Measurements from ENCODE around the gene RPP30.
A peak's percentile ranks its signal among the peaks of the same experiment; 100 is the strongest.

Gene RPP30

GRCh38 chr10:90871766-90872647 lies at the start of gene RPP30:
Gene RPP30, plus strand, starts transcription at chr10:90871974. Its CDS starts 13 bp downstream, at chr10:90871987.
- H3K27me3 ChIP-seq (ENCODE audit: insufficient read depth, low read length, poor library complexity, severe bottlenecking), result peaks cover 4% of the 10 kb centered on the region
- peaks cover 13% of the 10 kb centered on the region for H4K20me1 ChIP-seq (ENCODE audit: insufficient read depth, low read length, poor library complexity, severe bottlenecking)
- H3K9me2 ChIP-seq (replicated peaks; ENCODE audit: low read depth, low read length), result no peaks in the 10 kb centered on the region
- H2AFZ ChIP-seq (ENCODE audit: low read length), result peak within 1 kb of the TSS; percentile 98
- peaks cover 29% of the 10 kb centered on the region for H3K4me1 ChIP-seq (ENCODE audit: insufficient read depth, low read length, poor library complexity, severe bottlenecking)
- H3K9ac ChIP-seq (ENCODE audit: low read depth, low read length, poor library complexity, severe bottlenecking), result peak within 1 kb of the TSS; percentile 83
- H3K4me2 ChIP-seq (ENCODE audit: low read depth, low read length, poor library complexity, severe bottlenecking), result peak within 1 kb of the TSS; percentile 87
- peaks cover 34% of the 10 kb centered on the region for H3K79me2 ChIP-seq (ENCODE audit: insufficient read depth, low read length)
- H3K36me3 ChIP-seq (ENCODE audit: insufficient read depth, low read length), result peaks cover 16% of the 10 kb centered on the region; the same call in 1 of the 2 replicates
- H3K4me3 ChIP-seq (ENCODE audit: low read length, poor library complexity, severe bottlenecking), result peak within 1 kb of the TSS; percentile 87
- TF ChIP-seq EZH2phosphoT487 (IDR thresholded peaks at IDR 0.05; ENCODE audit: borderline replicate concordance), result no peak
- TF ChIP-seq CTCF (conservative IDR thresholded peaks at IDR 0.05; ENCODE audit: low read length), result no peak
- no peaks in the 10 kb centered on the region for H3F3A ChIP-seq (ENCODE audit: low read depth)
- no peaks in the 10 kb centered on the region for H3K9me3 ChIP-seq (ENCODE audit: insufficient read depth, low read depth, low read length)

DNA sequence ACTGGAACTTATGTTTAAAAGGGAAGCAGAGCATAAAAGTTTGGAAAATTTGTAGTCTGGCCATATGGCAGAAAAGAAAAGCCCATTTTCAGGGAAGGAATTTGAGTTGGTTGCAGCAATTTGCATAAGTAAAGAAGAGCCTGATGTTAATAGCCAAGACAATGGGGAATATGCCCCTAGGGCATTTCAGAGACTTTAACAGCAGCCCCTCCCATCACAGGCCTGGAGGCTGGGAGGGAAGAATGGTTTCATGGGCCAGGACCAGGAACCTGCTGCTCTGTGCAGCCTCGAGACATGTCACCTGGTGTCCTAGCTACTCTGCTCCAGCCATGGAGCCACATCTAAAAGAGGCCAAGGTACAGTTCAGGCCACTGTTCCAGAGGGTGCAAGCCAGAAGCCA lies 49.3 kb upstream of the RPP30 start:
- Histone ChIP-seq H3K4me1 (ENCODE audit: insufficient read depth, low read length, poor library complexity, severe bottlenecking) (no peaks in the 10 kb centered on the region), H3K4me3 (ENCODE audit: low read length, poor library complexity, severe bottlenecking) (no peak overlapping the region), H3K4me2 (ENCODE audit: low read depth, low read length, poor library complexity, severe bottlenecking) (no peak overlapping the region), H3K9ac (ENCODE audit: low read depth, low read length, poor library complexity, severe bottlenecking) (no peak overlapping the region), H2AFZ (ENCODE audit: low read length) (no peak overlapping the region), H3K9me3 (ENCODE audit: insufficient read depth, low read depth, low read length) (peaks cover 3% of the 10 kb centered on the region; the same call in 1 of the 2 replicates), H3F3A (ENCODE audit: low read depth) (no peaks in the 10 kb centered on the region), H3K79me2 (ENCODE audit: insufficient read depth, low read length) (no peaks in the 10 kb centered on the region), H4K20me1 (ENCODE audit: insufficient read depth, low read length, poor library complexity, severe bottlenecking) (no peaks in the 10 kb centered on the region), H3K9me2 (replicated peaks; ENCODE audit: low read depth, low read length) (no peaks in the 10 kb centered on the region), H3K27me3 (ENCODE audit: insufficient read depth, low read length, poor library complexity, severe bottlenecking) (no peaks in the 10 kb centered on the region), H3K36me3 (ENCODE audit: insufficient read depth, low read length) (no peaks in the 10 kb centered on the region)
- no peak for TF ChIP-seq EZH2phosphoT487 (IDR thresholded peaks at IDR 0.05; ENCODE audit: borderline replicate concordance)
- TF ChIP-seq CTCF (conservative IDR thresholded peaks at IDR 0.05; ENCODE audit: low read length), result no peak

DNA sequence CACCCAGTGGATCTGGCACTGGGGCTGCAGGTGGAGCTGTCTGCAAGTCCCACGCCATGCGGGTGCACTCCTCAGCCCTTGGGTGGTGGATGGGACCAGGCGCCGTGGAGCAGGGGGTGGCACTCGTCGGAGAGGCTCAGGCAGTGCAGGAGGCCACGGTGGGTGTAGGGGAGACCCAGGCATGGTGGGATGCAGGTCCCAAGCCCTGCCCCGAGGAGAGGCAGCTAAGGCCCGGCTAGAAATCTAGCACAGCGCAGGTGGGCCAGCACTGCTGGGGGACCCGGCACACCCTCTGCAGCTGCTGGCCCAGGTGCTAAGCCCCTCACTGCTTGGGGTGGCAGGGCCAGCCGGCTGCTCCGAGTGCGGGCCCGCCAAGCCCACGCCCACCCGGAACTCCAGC lies 39.7 kb upstream of the RPP30 start:
- Histone ChIP-seq H3K4me2 (ENCODE audit: low read depth, low read length, poor library complexity, severe bottlenecking) (no peak overlapping the region), H3K4me3 (ENCODE audit: low read length, poor library complexity, severe bottlenecking) (no peak overlapping the region), H3K4me1 (ENCODE audit: insufficient read depth, low read length, poor library complexity, severe bottlenecking) (no peaks in the 10 kb centered on the region), H3K27me3 (ENCODE audit: insufficient read depth, low read length, poor library complexity, severe bottlenecking) (no peaks in the 10 kb centered on the region), H3K9me3 (ENCODE audit: insufficient read depth, low read depth, low read length) (no peaks in the 10 kb centered on the region), H3F3A (ENCODE audit: low read depth) (no peaks in the 10 kb centered on the region), H3K9ac (ENCODE audit: low read depth, low read length, poor library complexity, severe bottlenecking) (no peak overlapping the region), H3K9me2 (replicated peaks; ENCODE audit: low read depth, low read length) (no peaks in the 10 kb centered on the region), H3K36me3 (ENCODE audit: insufficient read depth, low read length) (no peaks in the 10 kb centered on the region), H2AFZ (ENCODE audit: low read length) (no peak overlapping the region), H3K79me2 (ENCODE audit: insufficient read depth, low read length) (no peaks in the 10 kb centered on the region), H4K20me1 (ENCODE audit: insufficient read depth, low read length, poor library complexity, severe bottlenecking) (no peaks in the 10 kb centered on the region)
- TF ChIP-seq EZH2phosphoT487 (IDR thresholded peaks at IDR 0.05; ENCODE audit: borderline replicate concordance) (no peak), CTCF (conservative IDR thresholded peaks at IDR 0.05; ENCODE audit: low read length) (no peak)
